ENCODE data around the gene PROK1. TPM values are rescaled to one million over a fixed set of nuclear protein-coding genes. Genes with fewer than 3 reads are reported as not detected.

PROK1 gene
- total RNA-seq, 1 experiment from 2014 or later: not detected

GRCh38 chr1:110503471-110503870 lies 52.5 kb downstream of the PROK1 start:
- no peaks in the 10 kb centered on the region for H3K27me3 ChIP-seq (replicated peaks; ENCODE audit: control insufficient read depth, insufficient read depth, low read length)
- DNase-seq: no peak
- Mint-ChIP-seq H3K9me3 (ENCODE audit: unreplicated experiment) (no peaks in the 10 kb centered on the region), H3K27me3 (ENCODE audit: insufficient read depth, unreplicated experiment) (no peaks in the 10 kb centered on the region), H3K4me1 (ENCODE audit: low read depth, unreplicated experiment) (peaks cover 7% of the 10 kb centered on the region), H3K4me3 (ENCODE audit: unreplicated experiment) (no peak overlapping the region), H3K27ac (ENCODE audit: unreplicated experiment) (no peak overlapping the region), H3K36me3 (ENCODE audit: insufficient read depth, unreplicated experiment) (no peaks in the 10 kb centered on the region)
- no TSS peak for BruUV-seq (replicated peaks)
- peaks cover 8% of the 10 kb centered on the region for H3K4me1 ChIP-seq
- CTCF ChIA-PET: no interaction called here
- TF ChIP-seq CTCF (IDR thresholded peaks at IDR 0.05; ENCODE audit: insufficient read depth in 1 of 2, low read depth in 1 of 2, low read length in 1 of 2, severe bottlenecking in 1 of 2, unreplicated experiment in 1 of 2): no peak
- no peaks in the 10 kb centered on the region for H3K9me3 ChIP-seq
- H3K36me3 ChIP-seq (ENCODE audit: control insufficient read depth, insufficient read depth, low read length): no peaks in the 10 kb centered on the region
- intact Hi-C loops (cut with micrococcal nuclease; ENCODE audit: unreplicated experiment): no loop called here
- POLR2A ChIA-PET: no interaction called here
- H3K4me3 ChIP-seq (ENCODE audit: low read depth, low read length): no peak overlapping the region

GRCh38 chr1:110504226-110504625 lies 53.3 kb downstream of the PROK1 start:
- Histone ChIP-seq H3K9me3 (no peaks in the 10 kb centered on the region), H3K36me3 (ENCODE audit: control insufficient read depth, insufficient read depth, low read length) (no peaks in the 10 kb centered on the region), H3K4me3 (ENCODE audit: low read depth, low read length) (no peak overlapping the region), H3K4me1 (peaks cover 8% of the 10 kb centered on the region), H3K27me3 (replicated peaks; ENCODE audit: control insufficient read depth, insufficient read depth, low read length) (no peaks in the 10 kb centered on the region)
- DNase-seq: no peak
- no peaks in the 10 kb centered on the region for H3K27me3 Mint-ChIP-seq (ENCODE audit: insufficient read depth, unreplicated experiment)
- intact Hi-C loops (cut with micrococcal nuclease; ENCODE audit: unreplicated experiment): no loop called here
- H3K4me3 Mint-ChIP-seq (ENCODE audit: unreplicated experiment): no peak overlapping the region
- no peaks in the 10 kb centered on the region for H3K36me3 Mint-ChIP-seq (ENCODE audit: insufficient read depth, unreplicated experiment)
- no peak overlapping the region for H3K27ac Mint-ChIP-seq (ENCODE audit: unreplicated experiment)
- no peaks in the 10 kb centered on the region for H3K9me3 Mint-ChIP-seq (ENCODE audit: unreplicated experiment)
- no peak for TF ChIP-seq CTCF (IDR thresholded peaks at IDR 0.05; ENCODE audit: insufficient read depth in 1 of 2, low read depth in 1 of 2, low read length in 1 of 2, severe bottlenecking in 1 of 2, unreplicated experiment in 1 of 2)
- no TSS peak for BruUV-seq (replicated peaks)
- ChIA-PET CTCF (no interaction called here), POLR2A (no interaction called here)
- H3K4me1 Mint-ChIP-seq (ENCODE audit: low read depth, unreplicated experiment): peaks cover 9% of the 10 kb centered on the region

- Histone ChIP-seq H3K36me3 (ENCODE audit: control insufficient read depth, insufficient read depth, low read length) (no peaks in the 10 kb centered on the region), H3K4me3 (ENCODE audit: low read depth, low read length) (no peak overlapping the region), H3K27me3 (replicated peaks; ENCODE audit: control insufficient read depth, insufficient read depth, low read length) (no peaks in the 10 kb centered on the region), H3K4me1 (peaks cover 8% of the 10 kb centered on the region), H3K9me3 (no peaks in the 10 kb centered on the region)
- ChIA-PET CTCF (no interaction called here), POLR2A (no interaction called here)
- DNase-seq: no peak
- no peaks in the 10 kb centered on the region for H3K36me3 Mint-ChIP-seq (ENCODE audit: insufficient read depth, unreplicated experiment)
- no peaks in the 10 kb centered on the region for H3K27me3 Mint-ChIP-seq (ENCODE audit: insufficient read depth, unreplicated experiment)
- no TSS peak for BruUV-seq (replicated peaks)
- peaks cover 9% of the 10 kb centered on the region for H3K4me1 Mint-ChIP-seq (ENCODE audit: low read depth, unreplicated experiment)
- H3K9me3 Mint-ChIP-seq (ENCODE audit: unreplicated experiment): no peaks in the 10 kb centered on the region
- no peak for TF ChIP-seq CTCF (IDR thresholded peaks at IDR 0.05; ENCODE audit: insufficient read depth in 1 of 2, low read depth in 1 of 2, low read length in 1 of 2, severe bottlenecking in 1 of 2, unreplicated experiment in 1 of 2)
- intact Hi-C loops (cut with micrococcal nuclease; ENCODE audit: unreplicated experiment): no loop called here
- H3K27ac Mint-ChIP-seq (ENCODE audit: unreplicated experiment): no peak overlapping the region
- H3K4me3 Mint-ChIP-seq (ENCODE audit: unreplicated experiment): no peak overlapping the region
These were observed 54.6 kb downstream of the PROK1 start for GRCh38 chr1:110505596-110505995.

Measured in Caco-2 (cell line).